HG03103 (cell line): ENCODE results near the gene CD4.

Experiments
- ATAC-seq: cut with Tn5 transposase; IDR thresholded peaks from one replicate; pipeline ENCODE4 v1.9.1; 2021; ENCODE audit warnings: low read depth; ENCODE audit not compliant: unreplicated experiment

The CD4 gene

DNA sequence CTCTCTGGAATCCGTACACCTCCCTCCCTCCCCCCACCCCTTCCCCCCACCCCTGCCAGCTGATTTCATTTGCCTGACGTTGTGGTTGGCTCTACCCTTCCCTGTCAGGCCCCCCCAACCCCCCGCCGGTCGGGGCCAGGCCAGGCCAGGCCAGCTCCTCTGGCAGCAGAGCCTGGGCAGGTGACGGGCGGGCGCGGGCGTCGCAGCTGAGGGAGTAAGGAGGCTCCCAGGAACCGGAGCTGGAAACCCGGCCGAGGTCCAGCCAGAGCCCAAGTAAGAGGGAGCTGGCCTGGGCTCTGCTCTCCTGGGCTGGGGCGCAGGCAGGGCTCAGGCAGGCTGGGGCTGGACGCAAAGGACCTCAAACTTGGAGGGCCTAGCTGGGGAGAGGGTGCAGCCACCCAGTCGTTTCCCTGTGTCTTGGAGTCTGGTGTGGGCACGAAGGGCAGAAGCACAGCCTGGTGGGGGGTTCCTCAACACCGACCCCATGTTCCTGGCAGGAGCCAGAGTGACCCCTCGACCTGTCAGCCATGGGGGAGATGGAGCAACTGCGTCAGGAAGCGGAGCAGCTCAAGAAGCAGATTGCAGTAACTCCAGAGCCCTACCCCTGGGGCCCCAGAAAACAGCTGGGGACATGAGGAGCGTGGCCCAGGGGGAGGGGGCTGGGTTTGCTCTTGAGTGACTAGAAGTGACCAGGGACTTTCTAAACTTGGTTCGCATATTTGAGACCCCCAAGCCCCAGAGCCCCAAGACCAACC, 51.6 kb downstream of the CD4 start, which contains the start of gene GNB3:
Gene GNB3, plus strand, starts transcription at position 165 of the 755 bp plus-strand sequence. Its CDS starts 363 bp downstream, at position 528.
- no peak for ATAC-seq

DNA sequence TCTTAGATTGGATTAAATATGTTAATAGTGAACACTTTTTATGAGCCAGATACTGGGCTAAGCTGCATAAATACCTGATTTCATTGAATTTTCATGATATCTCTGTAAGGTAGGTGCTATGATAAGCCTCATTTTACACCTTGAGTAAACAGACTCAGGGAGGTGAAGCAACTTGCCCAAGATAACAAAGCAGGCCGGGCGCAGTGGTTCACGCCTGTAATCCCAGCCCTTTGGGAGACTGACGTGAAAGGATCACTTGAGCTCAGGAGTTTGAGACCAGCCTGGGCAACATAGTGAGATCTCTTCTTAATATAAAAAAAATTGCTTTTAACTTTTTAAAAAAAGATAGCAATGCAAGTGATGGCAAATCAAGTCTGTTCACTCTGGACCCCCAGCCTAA, 52.7 kb downstream of the CD4 start:
- ATAC-seq: no peak

DNA sequence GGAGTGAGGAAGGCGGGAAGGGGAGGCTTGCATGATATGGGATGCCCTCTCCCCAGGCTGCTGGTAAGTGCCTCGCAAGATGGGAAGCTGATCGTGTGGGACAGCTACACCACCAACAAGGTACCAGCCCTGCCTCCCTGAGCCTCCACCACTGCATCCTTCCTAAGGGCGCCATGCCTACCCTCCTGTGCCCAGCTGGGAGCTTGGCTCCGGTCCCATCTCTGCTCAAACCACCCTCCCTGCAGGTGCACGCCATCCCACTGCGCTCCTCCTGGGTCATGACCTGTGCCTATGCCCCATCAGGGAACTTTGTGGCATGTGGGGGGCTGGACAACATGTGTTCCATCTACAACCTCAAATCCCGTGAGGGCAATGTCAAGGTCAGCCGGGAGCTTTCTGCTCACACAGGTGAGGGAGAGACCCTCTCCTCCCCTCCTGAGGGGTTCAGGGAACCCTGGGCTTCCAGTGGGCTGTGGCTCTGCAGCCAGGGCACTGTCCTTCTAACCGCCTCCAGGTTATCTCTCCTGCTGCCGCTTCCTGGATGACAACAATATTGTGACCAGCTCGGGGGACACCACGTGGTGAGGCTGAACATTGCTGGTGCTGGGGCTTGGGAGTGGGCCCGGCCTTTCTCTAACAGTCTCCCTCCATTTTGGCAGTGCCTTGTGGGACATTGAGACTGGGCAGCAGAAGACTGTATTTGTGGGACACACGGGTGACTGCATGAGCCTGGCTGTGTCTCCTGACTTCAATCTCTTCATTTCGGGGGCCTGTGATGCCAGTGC, 54.0 kb downstream of the CD4 start:
- no peak for ATAC-seq

DNA sequence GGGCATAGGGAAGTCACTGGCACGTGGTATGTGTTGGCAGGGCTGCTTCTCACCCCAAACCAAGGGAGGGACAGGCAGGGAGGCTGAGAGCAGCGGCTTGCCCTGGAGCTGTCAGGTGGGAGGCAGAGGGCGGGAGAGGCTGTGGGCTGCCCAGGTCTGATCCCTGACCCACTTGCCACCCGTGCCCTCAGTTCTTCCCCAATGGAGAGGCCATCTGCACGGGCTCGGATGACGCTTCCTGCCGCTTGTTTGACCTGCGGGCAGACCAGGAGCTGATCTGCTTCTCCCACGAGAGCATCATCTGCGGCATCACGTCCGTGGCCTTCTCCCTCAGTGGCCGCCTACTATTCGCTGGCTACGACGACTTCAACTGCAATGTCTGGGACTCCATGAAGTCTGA, 56.1 kb downstream of the CD4 start:
- no peak for ATAC-seq

DNA sequence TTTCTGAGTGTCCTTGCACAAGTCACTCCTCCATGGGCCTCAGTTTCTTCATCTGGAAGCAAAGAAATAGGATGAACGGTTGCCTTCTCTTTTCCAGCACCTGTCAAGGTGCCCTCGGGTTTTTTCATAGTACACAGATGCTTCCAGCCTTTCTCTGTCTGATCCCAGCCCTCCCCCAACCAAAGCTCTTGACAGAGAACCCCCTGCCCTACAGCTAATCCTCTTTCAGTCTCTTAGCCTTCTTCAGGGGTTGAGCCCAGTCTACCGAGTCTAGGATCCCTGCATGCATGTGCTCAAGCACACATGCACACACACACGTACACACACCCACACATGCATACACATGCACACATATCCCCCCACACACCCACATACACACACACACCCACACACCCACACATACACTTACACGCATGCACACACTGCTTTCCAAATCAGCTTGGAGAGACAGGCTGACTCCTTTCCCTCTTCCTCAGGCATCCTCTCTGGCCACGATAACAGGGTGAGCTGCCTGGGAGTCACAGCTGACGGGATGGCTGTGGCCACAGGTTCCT, 57.1 kb downstream of the CD4 start:
- no peak for ATAC-seq

- ATAC-seq: no peak
These were observed 58.3 kb downstream of the CD4 start for GRCh38 chr12:6847676-6848075.

- ATAC-seq: no peak
These were observed 60.1 kb downstream of the CD4 start for GRCh38 chr12:6849427-6849826.

GRCh38 chr12:6849976-6850560, 60.7 kb downstream of the CD4 start:
- no peak for ATAC-seq

DNA sequence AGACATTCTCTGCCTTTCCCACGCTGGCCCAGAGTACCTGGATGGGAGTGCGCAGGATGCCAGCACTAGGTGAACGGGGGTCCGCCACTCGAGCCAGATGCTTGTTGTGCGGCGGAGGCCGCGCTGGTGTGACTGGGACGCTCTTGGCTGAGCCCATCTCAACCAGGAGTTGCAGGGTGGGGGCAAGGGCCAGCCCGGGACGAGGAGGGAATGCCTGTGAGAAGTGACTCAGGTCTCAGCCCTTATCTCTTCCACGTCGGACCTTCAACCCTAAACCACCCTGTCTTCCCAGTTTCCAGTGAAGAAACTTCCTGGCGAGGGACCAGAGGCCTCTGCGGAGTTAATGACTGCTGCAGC, 61.4 kb downstream of the CD4 start:
- ATAC-seq: no peak

DNA sequence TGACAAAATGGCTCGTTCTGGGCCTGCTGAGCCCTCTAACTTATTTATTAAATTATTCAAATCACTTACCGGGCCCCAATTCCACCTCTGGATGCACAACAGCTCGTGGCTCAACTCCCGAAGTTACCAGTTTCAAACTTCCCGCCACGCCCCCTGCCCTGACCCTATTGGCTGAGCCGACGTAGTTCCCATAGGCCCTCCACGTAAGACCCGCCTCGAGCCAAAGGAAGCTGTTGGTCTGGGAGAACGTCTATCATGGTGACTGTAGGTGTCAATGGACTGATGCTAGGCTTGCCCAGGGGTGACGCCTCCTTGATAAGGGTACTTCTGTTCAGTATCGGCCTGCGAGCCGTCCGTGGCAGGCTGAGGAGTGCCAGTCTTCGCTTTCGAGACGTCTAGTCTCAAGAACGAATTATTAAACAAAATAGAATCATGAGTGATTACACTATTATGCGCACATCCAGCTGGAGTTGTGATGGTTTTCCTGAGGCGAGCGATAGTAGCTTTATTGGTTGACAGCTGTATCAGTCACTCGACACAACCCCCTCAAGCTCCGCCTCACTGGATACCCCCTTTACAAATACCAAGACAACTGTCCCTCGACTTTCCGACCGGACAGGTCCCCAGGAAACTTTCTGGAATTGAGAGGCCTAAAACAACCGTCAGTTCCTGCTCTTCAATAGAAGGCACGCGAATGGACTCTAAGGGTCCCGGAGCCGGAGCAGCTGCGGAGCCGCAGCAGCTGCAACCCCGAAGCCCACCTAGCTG, 62.0 kb downstream of the CD4 start, which contains the start of gene CDCA3:
Gene CDCA3, minus strand, starts transcription at position 134 of the 768 bp plus-strand sequence. CDS start 334 bp downstream, outside the sequence.
- ATAC-seq: peak; percentile 43

- peak; percentile 68 for ATAC-seq
These were observed 62.8 kb downstream of the CD4 start, which contains the start of gene USP5 for GRCh38 chr12:6851921-6852650. Gene USP5 (plus strand): TSS chr12:6852150. CDS start chr12:6852180, 30 bp downstream.

DNA sequence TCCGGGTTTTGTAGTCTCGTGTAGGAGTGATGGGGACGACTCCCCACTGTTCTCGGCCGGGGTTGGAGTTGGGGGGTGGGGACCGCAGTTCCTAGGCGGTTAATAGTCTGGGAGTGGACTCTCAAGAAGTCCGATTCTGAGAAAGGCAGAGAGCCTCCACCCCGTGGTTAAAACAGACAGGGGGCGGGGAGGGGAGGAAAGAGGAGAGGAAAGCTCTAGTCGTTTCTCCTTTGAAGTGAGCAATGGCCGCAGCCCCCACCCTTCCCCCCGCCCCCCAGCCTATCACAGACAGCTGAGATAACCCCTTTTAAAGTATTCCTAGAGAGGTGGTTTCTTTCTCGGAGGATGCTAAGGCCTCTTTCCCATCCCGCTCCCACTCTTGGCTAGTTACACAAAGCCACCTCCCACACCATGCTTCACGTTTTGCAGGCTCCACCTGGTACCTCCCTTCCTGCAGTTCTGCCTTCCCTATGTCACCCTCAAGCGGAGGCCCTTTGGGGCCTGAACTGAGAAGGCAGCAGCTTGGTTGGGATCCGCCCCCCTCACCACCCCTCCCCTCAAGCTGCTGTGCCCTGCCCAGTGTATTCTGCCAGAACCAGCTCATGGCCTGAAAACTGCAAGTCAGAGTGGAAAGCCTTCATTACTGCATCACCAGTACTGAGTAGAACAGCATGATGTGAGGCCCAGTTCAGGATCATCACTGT, 63.5 kb downstream of the CD4 start:
- ATAC-seq: no peak

DNA sequence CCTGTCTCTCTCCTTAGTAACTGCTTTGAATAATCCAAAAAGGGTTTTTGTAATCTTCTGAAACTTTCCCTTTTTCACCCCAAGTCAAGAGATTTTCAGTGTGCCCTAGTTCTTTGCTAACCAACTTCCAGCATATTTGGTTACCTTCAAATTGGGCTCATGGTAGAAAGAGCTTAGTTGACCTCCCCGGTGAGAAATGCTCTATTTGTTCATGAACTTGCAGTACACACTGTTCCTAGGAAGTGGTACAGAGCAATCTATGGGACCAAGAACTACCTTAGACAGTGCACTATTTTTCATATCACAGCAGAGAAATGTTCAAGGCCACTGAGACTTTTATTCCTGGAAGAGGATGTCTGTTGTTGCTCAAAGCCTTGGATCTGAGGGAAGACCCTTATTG, 64.3 kb downstream of the CD4 start:
- no peak for ATAC-seq

DNA sequence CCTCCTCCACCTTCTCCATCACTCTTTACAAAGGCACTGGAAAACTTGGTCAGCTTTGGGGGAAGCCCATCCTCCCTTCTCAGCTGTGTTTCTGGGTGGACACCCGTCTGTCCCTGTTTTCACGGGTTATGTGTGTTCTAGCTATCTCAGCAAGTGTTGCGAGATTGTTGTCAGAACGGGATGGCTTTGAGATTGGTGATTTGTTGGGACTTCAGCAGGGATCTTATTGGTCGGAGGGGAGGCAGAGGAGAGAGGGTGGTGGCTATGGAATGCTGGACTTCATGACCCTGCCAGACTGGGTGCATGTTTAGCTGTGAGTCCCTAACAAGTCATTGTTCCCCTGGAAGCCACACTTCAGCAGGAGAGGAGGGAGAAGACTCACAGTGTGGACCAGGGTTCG, 64.7 kb downstream of the CD4 start:
- no peak for ATAC-seq

- no peak for ATAC-seq
These were observed 66.0 kb downstream of the CD4 start for GRCh38 chr12:6855322-6855721.

- no peak for ATAC-seq
These were observed 69.5 kb downstream of the CD4 start for GRCh38 chr12:6858799-6859198.

- ATAC-seq: no peak
These were observed 70.8 kb downstream of the CD4 start for GRCh38 chr12:6860116-6860515.

DNA sequence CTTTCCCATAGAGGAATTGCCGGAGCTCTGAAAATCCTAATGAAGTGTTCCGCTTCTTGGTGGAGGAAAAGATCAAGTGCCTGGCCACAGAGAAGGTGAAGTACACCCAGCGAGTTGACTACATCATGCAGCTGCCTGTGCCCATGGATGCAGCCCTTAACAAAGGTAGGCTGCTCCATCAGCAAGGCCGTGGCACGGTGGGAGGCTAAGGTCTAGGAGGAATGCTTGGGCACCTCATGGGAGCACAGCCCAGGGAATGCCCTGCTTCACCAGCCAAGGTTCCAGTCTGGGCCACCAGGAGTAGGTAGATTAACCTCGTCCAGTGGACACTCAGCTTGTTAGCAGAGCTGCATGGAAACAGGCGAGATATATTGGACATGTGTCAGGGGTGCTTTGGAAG, 71.6 kb downstream of the CD4 start:
- ATAC-seq: no peak

- no peak for ATAC-seq
These were observed 72.1 kb downstream of the CD4 start for GRCh38 chr12:6861391-6861790.
